HG02840 (cell line): ENCODE results near the gene TMEM59.
"Not testable (repeated sequence)": the region's sequence is repeated elsewhere in the genome, so short reads cannot be mapped to it uniquely, and the experiment has no call there.

Experiments
- ATAC-seq: cut with Tn5 transposase; IDR thresholded peaks from one replicate; pipeline ENCODE4 v1.9.1; 2021; ENCODE audit warnings: mild to moderate bottlenecking, moderate library complexity, moderate number of reproducible peaks; ENCODE audit not compliant: unreplicated experiment, low FRiP score

TMEM59 gene

GRCh38 chr1:54052934-54053744, at the start of gene TMEM59, which contains the start of gene TCEANC2:
Gene TMEM59 (minus strand): TSS chr1:54053204. CDS start chr1:54053188, 16 bp downstream.
Gene TCEANC2 (plus strand): TSS chr1:54053608. CDS start chr1:54054423, 815 bp downstream.
- peak; percentile 93 for ATAC-seq

GRCh38 chr1:54100500-54100899, 47.5 kb upstream of the TMEM59 start:
- ATAC-seq: no peak

- no peak for ATAC-seq
These were observed 46.1 kb upstream of the TMEM59 start for GRCh38 chr1:54099061-54099610.

- no peak for ATAC-seq
These were observed 43.9 kb upstream of the TMEM59 start for GRCh38 chr1:54096877-54097240.

- ATAC-seq: no peak
These were observed 43.3 kb upstream of the TMEM59 start for GRCh38 chr1:54096227-54096876.

GRCh38 chr1:54095546-54096226, 42.7 kb upstream of the TMEM59 start:
- ATAC-seq: no peak

- ATAC-seq: not testable (repeated sequence)
These were observed 41.7 kb upstream of the TMEM59 start for GRCh38 chr1:54094730-54095105.

- ATAC-seq: no peak
These were observed 41.2 kb upstream of the TMEM59 start for GRCh38 chr1:54094001-54094729.

GRCh38 chr1:54091666-54092065, 38.7 kb upstream of the TMEM59 start:
- no peak for ATAC-seq

GRCh38 chr1:54088385-54088784, 35.4 kb upstream of the TMEM59 start:
- ATAC-seq: no peak

- no peak for ATAC-seq
These were observed 33.8 kb upstream of the TMEM59 start for GRCh38 chr1:54086754-54087153.

- no peak for ATAC-seq
These were observed 31.8 kb upstream of the TMEM59 start for GRCh38 chr1:54084794-54085193.

- no peak for ATAC-seq
These were observed 28.6 kb upstream of the TMEM59 start for GRCh38 chr1:54081306-54082270.

- ATAC-seq: no peak
These were observed 27.6 kb upstream of the TMEM59 start for GRCh38 chr1:54080598-54081049.

- ATAC-seq: no peak
These were observed 24.4 kb upstream of the TMEM59 start for GRCh38 chr1:54077359-54077758.

GRCh38 chr1:54070171-54070837, 17.3 kb upstream of the TMEM59 start:
- ATAC-seq: no peak

GRCh38 chr1:54069791-54070170, 16.8 kb upstream of the TMEM59 start:
- ATAC-seq: no peak

- no peak for ATAC-seq
These were observed 11.3 kb upstream of the TMEM59 start for GRCh38 chr1:54064299-54064698.

- no peak for ATAC-seq
These were observed 1.4 kb upstream of the TMEM59 start for GRCh38 chr1:54054438-54054749.
